Neutrophil (primary cell): ENCODE results near the gene SYNRG.

Source experiments
- H3K27ac ChIP-seq: fragments of 200-600 bp; sonication (generic); 2 replicates; pipeline ENCODE4 v1.5.1; 2016; ENCODE audit warnings: mild to moderate bottlenecking, moderate library complexity
- H3K27me3 ChIP-seq: fragments of 200-600 bp; sonication (generic); 2 replicates; pipeline ENCODE4 v1.6.0; 2016; ENCODE audit warnings: mild to moderate bottlenecking
- H3K36me3 ChIP-seq: fragments of 200-600 bp; sonication (generic); 2 replicates; pipeline ENCODE4 v1.5.1; 2017
- H3K4me1 ChIP-seq, 2 experiments: fragments of 200-600 bp in 1 of 2; sonication (generic) in 1 of 2; 1 replicate in 1 of 2; 2 replicates in 1 of 2; pipeline versions ENCODE4 v1.5.1 to v1.6.1; 2013 to 2016; ENCODE audit warnings: low read depth in 1 of 2, low read length in 1 of 2, mild to moderate bottlenecking in 1 of 2, moderate library complexity in 1 of 2; ENCODE audit not compliant: control insufficient read depth in 1 of 2, insufficient read depth in 1 of 2
- H3K4me3 ChIP-seq, 2 experiments: fragments of 200-600 bp in 1 of 2; sonication (generic) in 1 of 2; 1 replicate in 1 of 2; 2 replicates in 1 of 2; pipeline ENCODE4 v1.5.1; 2013 to 2016; ENCODE audit warnings: low read depth in 1 of 2, low read length in 1 of 2, mild to moderate bottlenecking in 1 of 2, moderate library complexity in 1 of 2
- H3K9me3 ChIP-seq: fragments of 200-600 bp; sonication (generic); 2 replicates; pipeline ENCODE4 v1.5.1; 2016
- CTCF ChIP-seq: fragments of 200-600 bp; sonication (generic); IDR thresholded peaks from 2 replicates; pipeline ENCODE4 v1.5.1; 2016; ENCODE audit warnings: antibody characterized with exemption

Gene SYNRG

GRCh38 chr17:37502009-37502936 lies 106.9 kb downstream of the SYNRG start:
- Histone ChIP-seq H3K27ac (no peak overlapping the region), H3K9me3 (no peaks in the 10 kb centered on the region), H3K4me3 (no peak overlapping the region), H3K4me1 (no peaks in the 10 kb centered on the region), H3K27me3 (no peaks in the 10 kb centered on the region), H3K36me3 (no peaks in the 10 kb centered on the region)
- TF ChIP-seq CTCF = no peak

DNA sequence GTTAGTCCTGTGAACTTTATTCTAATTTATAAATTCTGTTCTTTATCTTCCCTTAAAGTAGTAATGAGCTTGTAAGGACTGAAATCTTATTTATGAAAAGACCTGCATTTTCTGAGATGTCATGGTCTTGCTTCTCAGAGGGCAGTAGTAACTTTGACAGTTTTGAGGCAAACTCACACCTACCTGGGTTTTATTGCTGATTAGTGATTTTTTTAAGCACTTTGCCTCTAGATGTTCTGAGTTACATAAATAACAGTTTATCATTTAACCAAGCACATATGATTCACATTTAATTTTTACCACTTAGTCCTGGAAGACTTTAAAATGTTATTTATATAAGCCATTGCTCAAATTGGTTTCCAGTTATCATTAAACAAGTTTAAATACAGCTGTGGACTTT lies 108.8 kb downstream of the SYNRG start:
- H3K36me3 ChIP-seq = no peaks in the 10 kb centered on the region
- TF ChIP-seq CTCF = no peak
- H3K9me3 ChIP-seq = no peaks in the 10 kb centered on the region
- no peaks in the 10 kb centered on the region for H3K4me1 ChIP-seq
- no peaks in the 10 kb centered on the region for H3K27me3 ChIP-seq
- no peak overlapping the region for H3K4me3 ChIP-seq
- no peak overlapping the region for H3K27ac ChIP-seq

DNA sequence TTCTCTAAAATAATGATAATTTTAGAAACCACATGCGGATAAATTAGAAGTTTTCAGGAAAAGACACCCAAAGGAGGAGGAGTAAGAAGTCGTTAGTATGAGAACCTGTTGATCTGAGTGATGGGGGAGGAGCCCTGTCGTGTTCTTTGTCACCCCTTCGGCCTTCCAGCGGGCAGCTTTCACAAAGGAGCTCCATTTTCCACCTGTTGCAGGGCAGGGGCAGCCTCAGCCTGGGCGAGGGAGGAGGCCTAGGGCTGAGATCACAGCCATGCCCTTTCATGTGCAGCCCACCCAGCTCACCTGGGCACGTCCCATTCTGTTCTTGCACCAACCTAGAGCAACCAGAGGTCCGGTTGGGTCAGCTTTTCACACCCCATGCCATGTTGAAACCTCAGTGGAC lies 114.2 kb downstream of the SYNRG start:
- Histone ChIP-seq H3K27me3 (peaks cover 28% of the 10 kb centered on the region), H3K9me3 (no peaks in the 10 kb centered on the region), H3K36me3 (no peaks in the 10 kb centered on the region), H3K27ac (no peak overlapping the region), H3K4me1 (peaks cover 9 to 10% of the 10 kb centered on the region in 2 experiments), H3K4me3 (no peak overlapping the region)
- TF ChIP-seq CTCF = no peak

- no peak for TF ChIP-seq CTCF
- Histone ChIP-seq H3K27me3 (peaks cover 34% of the 10 kb centered on the region), H3K4me3 (no peak overlapping the region), H3K4me1 (peaks cover 11 to 12% of the 10 kb centered on the region in 2 experiments), H3K27ac (no peak overlapping the region), H3K36me3 (no peaks in the 10 kb centered on the region), H3K9me3 (no peaks in the 10 kb centered on the region)
These were observed 114.8 kb downstream of the SYNRG start for GRCh38 chr17:37494401-37494831.

- TF ChIP-seq CTCF = no peak
- Histone ChIP-seq H3K36me3 (no peaks in the 10 kb centered on the region), H3K9me3 (no peaks in the 10 kb centered on the region), H3K27ac (no peak overlapping the region), H3K4me3 (no peak overlapping the region), H3K4me1 (peaks cover 21 to 22% of the 10 kb centered on the region in 2 experiments), H3K27me3 (peaks cover 43% of the 10 kb centered on the region)
These were observed 115.8 kb downstream of the SYNRG start for GRCh38 chr17:37493249-37494027.
